IPS-NIHi11 (cell line): ENCODE results near the gene FAM240A.
A peak's percentile ranks its signal among the peaks of the same experiment; 100 is the strongest.
"Not testable (repeated sequence)": the region's sequence is repeated elsewhere in the genome, so short reads cannot be mapped to it uniquely, and the experiment has no call there.

Source experiments
- DNase-seq: peaks from one replicate; pipeline ENCODE4 v3.0.0; 2012; ENCODE audit warnings: mixed read lengths, low spot score

Gene FAM240A

DNA sequence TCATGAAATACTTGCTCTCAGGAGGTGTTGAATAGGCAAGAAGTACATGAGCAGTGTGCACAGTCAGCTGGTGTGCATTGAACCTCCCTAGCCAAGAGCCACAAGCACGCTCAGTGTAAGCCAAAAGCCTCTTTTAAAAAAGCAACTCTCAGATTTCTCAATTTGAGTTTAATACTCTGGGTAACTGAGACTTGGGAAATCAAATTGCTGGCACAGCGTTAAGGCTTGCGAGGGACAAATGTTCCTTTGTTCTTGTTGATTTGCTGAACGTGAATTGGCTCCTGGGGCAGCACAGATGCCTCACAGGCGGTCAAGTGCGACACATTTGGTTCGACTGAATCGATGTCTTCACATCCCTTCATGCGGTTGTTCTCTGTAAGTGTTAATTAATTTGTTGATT, at the start of gene FAM240A:
TSS of gene FAM240A (plus strand) at position 202 of the 400 bp plus-strand sequence. CDS start at position 361, 159 bp downstream.
- DNase-seq, result no peak

DNA sequence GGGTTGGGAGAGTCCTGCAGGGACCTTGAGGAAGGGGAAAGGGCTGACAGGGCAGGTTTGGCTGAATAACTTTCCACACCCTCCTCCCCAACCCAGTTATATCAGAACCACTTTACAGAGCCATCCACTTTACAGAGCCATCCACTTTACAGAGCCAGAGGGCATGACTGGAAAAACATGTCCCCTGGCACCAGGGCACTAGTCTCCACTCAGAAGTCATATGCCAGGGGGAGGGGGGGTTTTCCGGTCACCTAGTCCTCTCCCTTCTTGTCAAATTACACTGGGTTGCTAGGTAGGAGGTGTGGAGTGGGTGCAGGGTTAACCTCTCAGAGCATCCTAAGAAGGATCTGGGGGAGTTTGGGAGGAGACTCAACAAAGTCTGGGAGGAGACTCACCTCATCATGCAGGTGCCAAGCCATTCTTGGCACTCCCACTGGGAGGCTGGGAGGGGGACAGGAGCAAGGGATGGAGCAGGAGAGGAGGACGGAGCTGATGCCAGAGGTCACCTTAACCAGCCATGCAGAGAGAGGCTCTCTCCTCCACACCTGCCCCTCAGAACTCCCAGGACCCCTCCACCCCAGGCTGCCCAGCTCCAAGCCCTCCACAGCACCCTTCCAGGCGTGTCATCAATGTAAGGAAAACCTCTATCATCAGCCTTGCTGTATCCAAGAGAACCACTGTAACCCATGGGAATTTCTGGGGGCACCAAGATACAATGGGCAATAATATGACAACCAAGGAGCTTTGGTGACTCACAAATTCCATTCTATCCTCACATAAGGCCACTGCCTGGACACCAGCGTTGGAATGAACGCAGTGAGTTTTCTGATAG, 47.9 kb upstream of the FAM240A start:
- DNase-seq, result no peak

DNA sequence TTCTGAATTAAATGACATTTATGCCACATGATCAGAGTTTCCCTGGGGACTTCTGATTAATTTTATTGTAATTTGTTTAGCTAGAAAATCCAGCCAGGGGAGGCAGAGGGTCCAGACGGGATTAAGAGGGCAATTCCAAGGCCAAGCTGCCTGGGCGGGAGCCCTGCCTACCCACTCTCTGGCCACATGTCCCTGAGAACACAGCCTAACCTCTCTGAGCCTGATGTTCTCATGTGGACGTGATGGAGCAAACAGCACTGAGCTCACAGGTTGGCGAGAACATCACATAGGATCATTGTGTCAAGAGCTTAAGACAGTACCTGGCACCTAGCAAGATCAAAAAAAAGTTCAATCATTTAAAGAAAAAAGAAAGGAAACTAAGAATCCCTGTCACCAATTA, 47.2 kb upstream of the FAM240A start:
- DNase-seq, result no peak

DNA sequence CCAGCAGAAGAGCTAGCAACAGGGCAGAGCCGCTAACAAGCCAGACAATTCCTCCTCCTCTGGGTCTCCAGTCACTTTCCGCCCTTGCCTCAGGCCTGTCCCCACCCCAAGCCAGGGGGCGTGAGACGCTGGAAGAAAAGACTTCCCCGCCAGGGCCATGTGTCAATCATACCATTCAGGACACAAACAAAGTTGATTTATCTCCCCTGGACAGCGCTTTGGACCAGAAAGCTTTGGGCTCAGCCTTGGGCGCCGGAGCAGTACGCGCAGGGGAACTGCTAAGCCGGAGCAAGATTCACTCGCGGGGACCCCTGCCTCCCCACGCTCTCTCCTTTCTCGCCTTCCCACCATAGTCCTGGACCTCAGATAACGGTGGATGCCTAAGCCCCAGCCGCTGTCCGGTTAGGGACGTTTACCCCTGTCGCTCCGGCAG, 46.7 kb upstream of the FAM240A start:
- peak; percentile 58 for DNase-seq

DNA sequence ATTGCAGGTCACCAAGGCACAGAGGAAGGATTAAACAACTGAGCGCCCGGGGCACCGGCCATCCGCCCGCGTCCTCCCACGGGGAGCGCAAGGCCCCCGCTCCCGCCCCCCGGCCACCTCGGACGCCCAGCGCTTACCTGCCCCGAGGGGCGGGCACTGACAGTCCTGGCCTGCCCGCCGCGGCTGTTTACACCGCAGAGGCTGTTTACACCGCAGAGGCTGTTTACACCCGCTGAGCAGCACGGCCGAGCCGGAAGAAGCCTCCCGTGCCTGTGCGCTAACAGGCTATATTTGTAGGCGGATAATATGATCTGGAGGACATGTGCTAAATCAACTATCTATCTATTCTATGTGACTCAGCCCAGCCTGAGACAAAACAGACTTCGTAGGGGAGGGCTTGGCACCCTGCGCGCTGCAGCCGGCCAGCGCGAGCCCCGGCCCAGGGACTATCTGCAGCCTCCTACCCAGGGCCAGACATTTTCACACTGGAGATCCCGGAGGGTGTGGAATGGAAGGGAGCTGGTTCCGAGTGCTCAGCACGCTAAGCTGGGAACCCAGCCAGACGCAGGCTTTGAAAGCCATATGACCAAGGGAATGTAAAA, 46.2 kb upstream of the FAM240A start, which contains the start of gene LRRC2:
TSS of gene LRRC2 (minus strand) at position 263 of the 602 bp plus-strand sequence. CDS start 14,711 bp downstream, outside the sequence.
- DNase-seq, result peak; percentile 58

DNA sequence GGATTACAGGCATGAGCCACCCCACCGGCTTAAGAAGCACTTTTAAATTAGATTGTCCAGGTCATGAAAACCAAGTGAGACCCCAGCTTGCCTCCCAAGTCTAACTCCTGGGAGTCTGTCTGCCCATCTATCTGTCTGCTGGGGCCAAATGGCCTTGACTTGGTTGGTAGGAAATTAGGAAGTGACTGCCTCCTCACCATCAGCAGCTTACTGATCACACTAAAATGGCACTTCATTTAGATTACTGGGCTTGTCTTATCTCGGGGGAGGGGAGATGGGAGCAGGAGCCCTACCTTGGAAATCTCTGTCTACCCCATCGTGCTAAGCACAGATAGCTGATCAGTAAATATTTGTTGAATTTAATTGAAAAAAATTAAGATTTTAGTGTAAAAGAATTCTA, 40.6 kb upstream of the FAM240A start:
- no peak for DNase-seq

DNA sequence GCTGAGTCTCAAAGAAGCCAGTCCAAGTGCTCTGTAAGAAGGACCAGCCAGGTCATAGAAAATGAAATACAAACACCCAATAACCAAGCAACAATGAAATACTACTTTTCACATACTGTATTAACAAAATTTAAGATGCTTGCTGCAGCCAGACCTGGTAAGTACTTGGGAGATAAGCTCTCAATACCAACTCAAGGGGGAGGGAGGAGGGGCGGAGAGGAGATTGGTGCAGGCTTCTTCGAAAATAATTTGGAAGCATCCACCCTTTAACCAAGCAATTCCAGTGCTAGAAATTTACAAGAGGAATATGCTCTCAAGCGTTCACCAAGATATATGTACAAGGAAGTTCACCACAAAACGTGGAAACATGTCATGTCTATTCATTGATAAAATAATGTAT, 38.6 kb upstream of the FAM240A start:
- DNase-seq, result no peak

DNA sequence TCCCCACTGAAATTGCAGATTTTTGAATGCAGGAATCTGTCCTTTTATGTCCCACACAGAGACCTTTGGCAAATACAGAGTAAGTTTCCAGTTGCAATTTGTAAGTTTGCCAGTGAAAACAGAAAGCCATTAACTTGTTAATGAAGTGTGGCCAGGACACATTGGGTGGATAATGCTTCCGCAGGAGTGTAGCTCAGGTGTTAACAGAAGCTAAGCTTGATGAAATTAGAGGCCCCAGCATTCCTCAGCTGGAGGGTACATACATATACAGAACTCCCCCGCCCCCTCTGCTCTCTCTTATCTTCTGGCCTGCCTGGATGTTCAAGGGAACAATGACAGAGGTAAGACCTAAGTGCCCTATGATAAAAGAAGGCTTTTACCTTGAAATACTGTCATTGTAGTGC, 38.1 kb upstream of the FAM240A start:
- DNase-seq, result peak; percentile 61

DNA sequence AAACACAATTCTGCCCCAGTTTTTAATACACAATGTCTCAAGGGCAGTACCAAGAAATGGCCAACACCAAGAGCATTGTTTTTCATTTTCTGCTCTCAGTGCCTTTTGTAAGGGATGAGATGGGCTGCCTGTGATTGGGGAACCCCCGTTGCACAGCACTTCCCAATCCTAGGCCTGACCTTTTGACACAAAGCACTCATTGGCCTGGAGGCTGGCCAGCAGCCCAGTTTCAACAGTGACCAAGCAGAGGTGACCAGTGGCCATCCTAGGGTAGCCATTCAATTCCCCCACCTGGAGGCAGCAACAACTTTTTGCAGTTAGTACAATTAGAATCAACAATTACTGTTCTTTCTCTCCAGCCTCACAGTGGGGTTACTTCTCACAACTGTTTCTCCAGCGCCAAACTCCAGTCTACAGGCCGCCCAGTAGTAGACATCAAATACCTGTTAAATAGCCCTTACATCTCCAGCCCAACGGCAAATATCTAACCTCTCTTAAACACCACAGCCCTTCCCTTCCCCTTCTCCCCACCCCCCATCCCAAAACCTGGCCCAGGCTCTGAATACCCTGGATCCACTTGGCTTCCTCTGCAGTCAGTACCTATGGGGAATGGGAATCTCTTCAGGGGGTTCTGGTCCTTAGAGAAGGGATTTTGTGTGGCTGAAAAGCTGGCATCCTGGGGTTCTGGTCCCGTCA, 37.3 kb upstream of the FAM240A start:
- DNase-seq, result no peak

DNA sequence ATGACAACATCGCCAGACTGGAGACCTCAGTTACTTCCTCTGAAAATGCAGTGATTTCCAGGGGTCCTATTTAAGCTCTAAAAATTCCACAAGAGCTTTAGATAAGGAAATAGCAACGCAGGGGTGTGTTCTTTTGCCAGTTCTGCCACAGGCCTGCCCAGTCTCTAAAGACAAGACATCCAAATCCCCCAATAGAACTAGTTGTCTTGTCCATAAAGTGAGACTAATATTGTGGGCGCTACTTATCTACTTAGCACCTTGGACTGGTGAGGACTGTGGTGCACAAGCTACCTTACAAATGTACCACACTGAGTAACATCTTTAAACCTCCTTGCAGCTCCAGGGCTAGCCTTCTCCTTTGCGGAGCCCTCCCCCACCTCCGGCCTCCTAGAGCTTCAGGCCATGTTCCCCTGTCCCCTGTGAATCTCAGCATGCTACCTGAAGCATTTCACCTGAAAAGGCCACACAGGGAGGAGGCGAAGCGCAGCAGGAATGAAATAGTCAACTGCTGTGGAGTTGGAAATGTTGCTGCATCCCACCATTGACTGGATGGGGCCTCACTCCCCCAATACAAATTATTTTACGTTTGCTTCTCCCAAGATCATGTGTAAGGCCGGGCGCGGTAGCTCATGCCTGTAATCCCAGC, 36.6 kb upstream of the FAM240A start:
- no peak for DNase-seq

DNA sequence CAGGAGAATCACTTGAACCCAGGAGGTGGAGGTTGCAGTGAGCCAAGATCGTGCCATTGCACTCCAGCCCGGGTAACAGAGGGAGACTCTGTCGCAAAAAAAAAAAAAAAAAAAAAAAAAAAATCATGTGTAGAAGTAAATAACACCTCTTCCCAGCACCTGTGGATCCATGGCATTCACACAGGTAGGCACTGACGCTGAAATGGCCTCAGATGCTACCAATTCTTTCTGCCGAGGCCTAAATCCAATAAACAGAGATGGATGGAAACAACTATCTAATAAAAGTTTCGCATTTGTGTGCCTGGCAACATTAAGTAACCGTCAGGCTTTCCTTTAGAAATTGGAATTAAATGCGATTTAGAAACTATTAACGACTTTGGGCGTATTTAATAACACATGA, 35.9 kb upstream of the FAM240A start:
- DNase-seq, result no peak

DNA sequence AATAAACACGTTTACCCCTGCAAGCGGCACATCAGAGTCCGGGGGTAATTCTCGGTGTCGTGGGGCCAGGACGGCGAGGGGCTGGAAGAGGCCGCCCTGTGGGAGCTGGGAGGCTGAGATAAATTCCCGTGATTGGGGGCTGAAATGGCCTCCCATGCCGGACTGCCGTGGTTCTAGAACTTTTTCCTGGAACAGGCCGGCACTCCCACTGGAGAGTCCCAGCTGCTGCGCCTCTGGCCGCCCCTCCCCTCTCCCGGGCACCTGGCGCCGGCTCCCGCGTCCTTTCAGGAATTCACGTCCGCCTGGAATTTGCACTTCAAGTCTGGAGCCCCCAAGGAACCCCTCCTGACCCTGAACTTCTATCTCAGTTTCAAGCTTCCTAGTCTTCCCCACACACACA, 35.4 kb upstream of the FAM240A start:
- DNase-seq, result peak; percentile 65

DNA sequence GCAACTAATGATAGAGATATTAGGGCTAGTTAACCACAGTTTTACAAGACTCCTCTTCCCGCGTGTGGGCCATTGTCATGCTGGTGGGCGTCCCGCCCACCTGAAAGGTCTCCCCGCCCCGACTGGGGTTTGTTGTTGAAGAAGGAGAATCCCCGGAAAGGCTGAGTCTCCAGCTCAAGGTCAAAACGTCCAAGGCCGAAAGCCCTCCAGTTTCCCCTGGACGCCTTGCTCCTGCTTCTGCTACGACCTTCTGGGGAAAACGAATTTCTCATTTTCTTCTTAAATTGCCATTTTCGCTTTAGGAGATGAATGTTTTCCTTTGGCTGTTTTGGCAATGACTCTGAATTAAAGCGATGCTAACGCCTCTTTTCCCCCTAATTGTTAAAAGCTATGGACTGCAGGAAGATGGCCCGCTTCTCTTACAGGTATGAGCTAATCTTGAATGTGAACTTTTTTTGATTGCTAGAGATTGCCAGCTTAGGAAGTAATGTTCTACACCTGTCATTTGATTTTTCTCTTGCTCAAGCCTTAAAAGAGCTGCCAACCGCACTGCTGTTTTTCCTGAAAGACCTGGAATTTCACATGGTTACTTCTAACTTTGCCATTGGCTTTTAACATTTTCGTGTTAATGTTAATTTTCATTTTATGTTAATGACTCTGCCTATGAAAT, 34.6 kb upstream of the FAM240A start:
- DNase-seq, result not testable (repeated sequence)

DNA sequence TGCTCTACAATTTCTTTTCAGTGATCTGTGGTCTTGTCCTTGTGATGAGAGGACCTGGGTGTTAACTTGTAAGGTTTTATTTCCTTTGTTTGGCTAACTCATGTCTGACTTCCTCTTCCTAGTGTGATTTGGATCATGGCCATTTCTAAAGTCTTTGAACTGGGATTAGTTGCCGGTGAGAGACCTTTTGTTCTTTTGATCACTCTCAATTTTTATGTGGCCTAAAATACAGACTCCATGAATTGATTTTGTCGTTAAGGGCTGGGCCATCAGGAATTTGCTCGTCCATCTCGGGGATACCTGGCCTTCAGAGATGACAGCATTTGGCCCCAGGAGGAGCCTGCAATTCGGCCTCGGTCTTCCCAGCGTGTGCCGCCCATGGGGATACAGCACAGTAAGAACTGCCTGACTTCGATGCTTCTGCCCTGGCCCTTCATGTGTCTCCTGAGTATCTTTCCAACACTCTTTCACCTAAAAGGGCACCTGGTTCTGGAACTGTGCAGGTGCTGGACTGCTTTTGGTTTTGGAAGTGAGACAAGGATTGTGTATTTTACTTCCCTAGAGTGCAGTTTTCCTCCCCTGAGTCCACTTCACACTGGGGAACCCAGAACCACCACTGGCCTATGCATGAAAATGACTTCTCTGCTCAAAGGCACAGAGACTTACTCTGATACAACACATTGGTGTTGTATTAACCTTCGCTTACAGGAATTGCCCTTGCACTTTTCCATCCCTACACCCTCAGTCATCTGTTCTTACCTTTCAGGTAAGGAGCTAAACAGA, 33.2 kb upstream of the FAM240A start:
- no peak for DNase-seq

DNA sequence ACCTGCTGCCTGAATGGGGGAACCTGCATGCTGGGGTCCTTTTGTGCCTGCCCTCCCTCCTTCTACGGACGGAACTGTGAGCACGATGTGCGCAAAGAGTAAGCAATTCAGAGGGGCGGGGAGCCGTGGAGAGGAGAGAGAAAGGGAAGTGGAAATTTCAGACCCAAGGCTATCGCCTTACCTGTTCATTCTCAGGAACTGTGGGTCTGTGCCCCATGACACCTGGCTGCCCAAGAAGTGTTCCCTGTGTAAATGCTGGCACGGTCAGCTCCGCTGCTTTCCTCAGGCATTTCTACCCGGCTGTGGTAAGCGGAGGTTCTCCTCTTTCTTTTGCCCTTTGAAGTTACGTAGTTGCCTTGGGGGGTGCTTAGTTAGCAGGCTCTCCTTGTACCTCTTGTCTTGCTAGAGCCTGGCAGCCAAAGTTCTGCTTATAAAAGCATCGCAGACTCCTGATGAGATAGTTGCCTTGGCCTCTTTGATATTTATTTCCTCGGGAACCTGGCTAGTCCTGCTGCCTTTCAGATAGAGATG, 32.5 kb upstream of the FAM240A start:
- DNase-seq, result no peak

DNA sequence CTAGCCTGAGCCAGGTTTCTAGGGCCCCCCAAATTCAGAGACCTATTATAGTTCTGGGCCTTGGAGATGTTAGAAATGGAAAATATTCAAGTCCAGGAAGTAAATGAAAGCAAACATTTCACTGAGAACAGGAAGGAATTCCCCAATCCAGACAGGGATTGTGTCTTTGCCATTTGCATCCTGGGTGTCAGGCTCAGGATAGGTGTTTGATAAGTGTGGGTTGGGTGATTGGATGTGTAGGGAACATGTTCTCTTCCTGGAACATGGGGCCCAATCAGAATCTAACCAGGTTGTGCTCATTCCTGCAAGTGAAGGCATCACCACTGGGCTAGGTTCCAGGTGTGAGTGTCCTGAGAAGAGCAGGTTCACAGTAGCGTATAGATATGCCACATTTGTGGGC, 31.6 kb upstream of the FAM240A start:
- DNase-seq, result no peak

DNA sequence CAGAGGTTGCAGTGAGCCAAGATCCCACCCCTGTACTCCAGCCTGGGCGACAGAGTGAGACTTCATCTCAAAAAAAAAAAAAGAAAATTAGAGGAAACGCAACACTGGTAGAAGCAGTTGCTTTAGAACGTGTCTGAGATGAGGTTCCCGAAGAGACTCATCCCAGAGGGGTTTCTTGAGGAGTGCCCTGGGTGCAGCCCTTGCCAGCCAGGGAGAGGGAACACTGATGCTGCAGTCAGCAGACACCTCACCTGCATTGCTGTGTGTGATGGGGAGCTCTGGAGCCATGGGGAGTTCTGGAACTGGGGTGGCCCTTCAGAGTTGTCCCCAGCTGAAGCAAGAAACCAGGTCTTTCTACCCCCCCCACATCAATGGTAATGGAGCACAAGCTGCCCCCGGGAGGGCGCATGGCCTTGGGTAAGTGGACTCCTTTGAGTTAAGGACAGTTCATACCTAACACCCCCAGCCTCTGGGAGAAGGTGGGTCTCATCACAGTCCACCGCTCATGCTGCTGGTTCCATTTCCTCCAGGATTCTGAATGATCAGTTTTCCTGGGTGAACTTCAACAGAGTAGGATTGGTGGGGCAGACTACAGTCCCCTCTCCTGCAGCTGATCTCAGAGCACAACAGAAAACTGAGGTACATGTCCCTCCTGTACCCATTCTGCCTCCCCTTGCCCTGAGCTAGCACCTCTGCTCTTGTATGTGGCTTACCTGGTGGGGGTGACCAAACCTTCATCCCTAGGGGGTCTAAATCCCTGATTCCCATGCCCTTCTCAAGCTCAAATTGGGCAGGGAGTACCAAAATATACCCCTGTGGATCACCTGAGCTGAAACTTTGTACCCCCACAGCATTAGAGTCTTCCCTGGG, 27.5 kb upstream of the FAM240A start:
- no peak for DNase-seq

DNA sequence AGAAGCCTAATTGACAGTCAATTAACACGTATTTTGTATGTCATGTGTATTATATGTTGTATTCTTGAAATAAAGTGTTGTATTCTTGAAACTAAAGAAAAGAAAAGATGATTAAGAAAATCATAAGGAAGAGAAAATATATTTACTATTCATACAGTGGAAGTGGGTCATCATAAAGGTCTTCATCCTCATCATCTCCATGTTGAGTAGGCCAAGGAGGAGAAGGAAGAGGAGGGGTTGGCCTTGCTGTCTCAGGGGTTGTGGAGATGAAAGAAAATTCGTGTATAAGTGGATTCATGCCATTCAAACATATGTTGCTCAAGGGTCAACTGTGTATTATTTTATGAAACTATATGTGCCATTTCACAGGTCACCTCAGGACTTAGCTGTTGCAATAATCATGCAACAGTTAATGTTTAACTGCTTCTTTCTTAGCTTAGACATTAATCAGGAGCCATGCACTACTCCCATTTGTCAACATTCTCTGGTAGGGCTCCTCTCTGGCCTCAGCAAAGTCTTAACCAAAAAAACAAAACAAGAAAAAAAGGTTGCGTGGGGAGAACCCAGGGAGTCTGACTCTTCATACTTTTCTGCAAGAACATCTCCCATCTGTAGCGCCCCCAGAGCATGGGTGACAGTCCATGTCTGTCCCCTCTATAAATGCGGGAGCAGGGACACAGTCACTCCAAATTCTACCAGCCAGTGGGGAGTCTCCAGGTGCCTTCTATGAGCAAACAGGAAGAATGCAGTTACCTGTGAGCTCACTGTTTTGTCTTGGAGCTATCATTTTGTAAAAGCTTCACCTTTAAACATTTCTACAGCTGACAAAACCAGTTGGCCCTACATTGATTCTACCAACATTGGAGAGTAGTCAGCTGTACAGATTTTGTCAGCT, 26.3 kb upstream of the FAM240A start:
- DNase-seq, result no peak
